ENCODE measurements around the gene TAC1.

The TAC1 gene

GRCh38 chr7:97697396-97697795, 34.5 kb upstream of the TAC1 start:
- ChIA-PET CTCF (no interaction called here), POLR2A (no interaction called here)
- no peak overlapping the region for H3K27ac ChIP-seq (ENCODE audit: extremely low read depth, low read depth, low read length)
- no peaks in the 10 kb centered on the region for H3K4me1 ChIP-seq (ENCODE audit: control insufficient read depth, insufficient read depth, low read length)
- H3K36me3 ChIP-seq (ENCODE audit: control insufficient read depth in 2 of 2, insufficient read depth in 1 of 2, low read length in 2 of 2) = no peaks in the 10 kb centered on the region
- H3K4me3 ChIP-seq (ENCODE audit: low read depth, low read length) = no peak overlapping the region
- TF ChIP-seq SP7 (tag by site-specific recombination; IDR thresholded peaks at IDR 0.05) (no peak), ZNF626 (tag by site-specific recombination; IDR thresholded peaks at IDR 0.05) (no peak), ZNF623 (tag by site-specific recombination; IDR thresholded peaks at IDR 0.05) (no peak), ZBTB17 (tag by site-specific recombination; IDR thresholded peaks at IDR 0.05) (no peak), ZSCAN23 (tag by site-specific recombination; IDR thresholded peaks at IDR 0.05) (no peak), EGR2 (tag by site-specific recombination; IDR thresholded peaks at IDR 0.05; ENCODE audit: low read depth) (no peak), ZNF266 (tag by site-specific recombination; IDR thresholded peaks at IDR 0.05; ENCODE audit: low read depth) (no peak), ZNF701 (tag by site-specific recombination; IDR thresholded peaks at IDR 0.05) (no peak), GLIS2 (tag by site-specific recombination; IDR thresholded peaks at IDR 0.05) (no peak), ZNF2 (tag by site-specific recombination; IDR thresholded peaks at IDR 0.05) (no peak), AEBP2 (tag by site-specific recombination; IDR thresholded peaks at IDR 0.05; ENCODE audit: borderline replicate concordance) (no peak)
- TF ChIP-seq, protein P1, sequence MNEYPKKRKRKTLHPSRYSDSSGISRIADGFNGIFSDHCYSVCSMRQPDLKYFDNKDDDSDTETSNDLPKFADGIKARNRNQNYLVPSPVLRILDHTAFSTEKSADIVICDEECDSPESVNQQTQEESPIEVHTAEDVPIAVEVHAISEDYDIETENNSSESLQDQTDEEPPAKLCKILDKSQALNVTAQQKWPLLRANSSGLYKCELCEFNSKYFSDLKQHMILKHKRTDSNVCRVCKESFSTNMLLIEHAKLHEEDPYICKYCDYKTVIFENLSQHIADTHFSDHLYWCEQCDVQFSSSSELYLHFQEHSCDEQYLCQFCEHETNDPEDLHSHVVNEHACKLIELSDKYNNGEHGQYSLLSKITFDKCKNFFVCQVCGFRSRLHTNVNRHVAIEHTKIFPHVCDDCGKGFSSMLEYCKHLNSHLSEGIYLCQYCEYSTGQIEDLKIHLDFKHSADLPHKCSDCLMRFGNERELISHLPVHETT (tag by site-specific recombination; IDR thresholded peaks at IDR 0.05) = no peak
- no peaks in the 10 kb centered on the region for H3K9me3 ChIP-seq (ENCODE audit: control insufficient read depth, insufficient read depth, low read depth, low read length)

DNA sequence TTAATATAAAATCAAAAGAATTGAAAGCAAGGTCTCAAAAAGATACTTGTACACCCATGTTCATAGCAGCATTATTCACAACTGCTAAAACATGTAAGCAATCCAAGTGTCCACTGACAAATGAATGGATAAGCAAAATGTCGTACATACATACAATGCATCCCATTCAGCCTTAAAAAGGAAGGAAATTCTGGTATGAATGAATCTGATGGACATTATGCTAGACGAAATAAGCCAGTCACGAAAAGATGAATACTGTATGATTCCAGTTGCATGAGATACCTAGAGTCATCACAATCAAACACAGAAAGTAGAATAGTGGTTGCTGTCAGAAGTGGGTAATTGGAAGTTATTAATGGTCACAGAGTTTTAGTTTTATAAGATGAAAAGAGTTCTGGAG, 9.5 kb upstream of the TAC1 start:
- CTCF ChIA-PET = no interaction called here
- Histone ChIP-seq H3K4me3 (ENCODE audit: low read depth, low read length) (no peak overlapping the region), H3K36me3 (ENCODE audit: control insufficient read depth in 2 of 2, insufficient read depth in 1 of 2, low read length in 2 of 2) (no peaks in the 10 kb centered on the region), H3K9me3 (ENCODE audit: control insufficient read depth, insufficient read depth, low read depth, low read length) (no peaks in the 10 kb centered on the region), H3K4me1 (ENCODE audit: control insufficient read depth, insufficient read depth, low read length) (no peaks in the 10 kb centered on the region), H3K27ac (ENCODE audit: extremely low read depth, low read depth, low read length) (no peak overlapping the region)
- TF ChIP-seq ZNF785 (tag by site-specific recombination; IDR thresholded peaks at IDR 0.05) = no peak
- POLR2A ChIA-PET = no interaction called here

GRCh38 chr7:97732565-97733275, 834 bp downstream of the TAC1 start:
- ChIA-PET POLR2A (interaction anchor here (1.0 kb wide), 1 partner anchor 139 kb away, joined by 4 read pairs; the partner anchor contains the start of gene ASNS), CTCF (interaction anchor here (1.0 kb wide), 1 partner anchor 103 kb away, joined by 4 read pairs; no protein-coding TSS in a partner anchor)
- Histone ChIP-seq H3K36me3 (ENCODE audit: control insufficient read depth in 2 of 2, insufficient read depth in 1 of 2, low read length in 2 of 2) (no peaks in the 10 kb centered on the region), H3K27ac (ENCODE audit: extremely low read depth, low read depth, low read length) (no peak overlapping the region), H3K9me3 (ENCODE audit: control insufficient read depth, insufficient read depth, low read depth, low read length) (no peaks in the 10 kb centered on the region), H3K4me1 (ENCODE audit: control insufficient read depth, insufficient read depth, low read length) (no peaks in the 10 kb centered on the region; the same call in 1 of the 2 replicates), H3K4me3 (ENCODE audit: low read depth, low read length) (peak overlapping the region; percentile 23)
- TF ChIP-seq AEBP2 (tag by site-specific recombination; IDR thresholded peaks at IDR 0.05; ENCODE audit: borderline replicate concordance) = no peak
- TF ChIP-seq, protein P2, sequence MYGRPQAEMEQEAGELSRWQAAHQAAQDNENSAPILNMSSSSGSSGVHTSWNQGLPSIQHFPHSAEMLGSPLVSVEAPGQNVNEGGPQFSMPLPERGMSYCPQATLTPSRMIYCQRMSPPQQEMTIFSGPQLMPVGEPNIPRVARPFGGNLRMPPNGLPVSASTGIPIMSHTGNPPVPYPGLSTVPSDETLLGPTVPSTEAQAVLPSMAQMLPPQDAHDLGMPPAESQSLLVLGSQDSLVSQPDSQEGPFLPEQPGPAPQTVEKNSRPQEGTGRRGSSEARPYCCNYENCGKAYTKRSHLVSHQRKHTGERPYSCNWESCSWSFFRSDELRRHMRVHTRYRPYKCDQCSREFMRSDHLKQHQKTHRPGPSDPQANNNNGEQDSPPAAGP (tag by site-specific recombination; IDR thresholded peaks at IDR 0.05) = no peak
- TF ChIP-seq ZBTB20 (tag by site-specific recombination; IDR thresholded peaks at IDR 0.05) = peak; percentile 88
- TF ChIP-seq ZBTB17 (tag by site-specific recombination; IDR thresholded peaks at IDR 0.05) = no peak
- TF ChIP-seq ZBTB26 (tag by site-specific recombination; optimal IDR thresholded peaks at IDR 0.05) = peak; percentile 48
- TF ChIP-seq, protein P3, sequence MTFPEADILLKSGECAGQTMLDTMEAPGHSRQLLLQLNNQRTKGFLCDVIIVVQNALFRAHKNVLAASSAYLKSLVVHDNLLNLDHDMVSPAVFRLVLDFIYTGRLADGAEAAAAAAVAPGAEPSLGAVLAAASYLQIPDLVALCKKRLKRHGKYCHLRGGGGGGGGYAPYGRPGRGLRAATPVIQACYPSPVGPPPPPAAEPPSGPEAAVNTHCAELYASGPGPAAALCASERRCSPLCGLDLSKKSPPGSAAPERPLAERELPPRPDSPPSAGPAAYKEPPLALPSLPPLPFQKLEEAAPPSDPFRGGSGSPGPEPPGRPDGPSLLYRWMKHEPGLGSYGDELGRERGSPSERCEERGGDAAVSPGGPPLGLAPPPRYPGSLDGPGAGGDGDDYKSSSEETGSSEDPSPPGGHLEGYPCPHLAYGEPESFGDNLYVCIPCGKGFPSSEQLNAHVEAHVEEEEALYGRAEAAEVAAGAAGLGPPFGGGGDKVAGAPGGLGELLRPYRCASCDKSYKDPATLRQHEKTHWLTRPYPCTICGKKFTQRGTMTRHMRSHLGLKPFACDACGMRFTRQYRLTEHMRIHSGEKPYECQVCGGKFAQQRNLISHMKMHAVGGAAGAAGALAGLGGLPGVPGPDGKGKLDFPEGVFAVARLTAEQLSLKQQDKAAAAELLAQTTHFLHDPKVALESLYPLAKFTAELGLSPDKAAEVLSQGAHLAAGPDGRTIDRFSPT (tag by site-specific recombination; IDR thresholded peaks at IDR 0.05) = peak; percentile 45; the same call in 1 of the 2 replicates
- TF ChIP-seq ZNF350 (tag by site-specific recombination; IDR thresholded peaks at IDR 0.05) = no peak

Measured in HEK293 (cell line).